ENCODE data around the gene FMN1.

Gene FMN1

GRCh38 chr15:32819448-32819847 is 375.1 kb downstream of the FMN1 start:
- no peak overlapping the region for H2AFZ ChIP-seq (ENCODE audit: low read depth)
- no peaks in the 10 kb centered on the region for H4K20me1 ChIP-seq (ENCODE audit: insufficient read depth)
- no peak overlapping the region for H3K27ac ChIP-seq
- H3K9ac ChIP-seq, result no peak overlapping the region
- H3K36me3 ChIP-seq (ENCODE audit: insufficient read depth), result no peaks in the 10 kb centered on the region
- peaks cover 23% of the 10 kb centered on the region for H3K4me1 ChIP-seq (ENCODE audit: low read depth, poor library complexity, severe bottlenecking)
- H3K79me2 ChIP-seq (ENCODE audit: insufficient read depth, low read depth), result no peaks in the 10 kb centered on the region
- no peaks in the 10 kb centered on the region for H3K27me3 ChIP-seq (ENCODE audit: insufficient read depth, low read depth)
- H3K4me2 ChIP-seq, result no peak overlapping the region
- TF ChIP-seq, protein P1, sequence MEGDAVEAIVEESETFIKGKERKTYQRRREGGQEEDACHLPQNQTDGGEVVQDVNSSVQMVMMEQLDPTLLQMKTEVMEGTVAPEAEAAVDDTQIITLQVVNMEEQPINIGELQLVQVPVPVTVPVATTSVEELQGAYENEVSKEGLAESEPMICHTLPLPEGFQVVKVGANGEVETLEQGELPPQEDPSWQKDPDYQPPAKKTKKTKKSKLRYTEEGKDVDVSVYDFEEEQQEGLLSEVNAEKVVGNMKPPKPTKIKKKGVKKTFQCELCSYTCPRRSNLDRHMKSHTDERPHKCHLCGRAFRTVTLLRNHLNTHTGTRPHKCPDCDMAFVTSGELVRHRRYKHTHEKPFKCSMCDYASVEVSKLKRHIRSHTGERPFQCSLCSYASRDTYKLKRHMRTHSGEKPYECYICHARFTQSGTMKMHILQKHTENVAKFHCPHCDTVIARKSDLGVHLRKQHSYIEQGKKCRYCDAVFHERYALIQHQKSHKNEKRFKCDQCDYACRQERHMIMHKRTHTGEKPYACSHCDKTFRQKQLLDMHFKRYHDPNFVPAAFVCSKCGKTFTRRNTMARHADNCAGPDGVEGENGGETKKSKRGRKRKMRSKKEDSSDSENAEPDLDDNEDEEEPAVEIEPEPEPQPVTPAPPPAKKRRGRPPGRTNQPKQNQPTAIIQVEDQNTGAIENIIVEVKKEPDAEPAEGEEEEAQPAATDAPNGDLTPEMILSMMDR (conservative IDR thresholded peaks at IDR 0.05; ENCODE audit: low read depth, low read length), result no peak
- no peak overlapping the region for H3K4me3 ChIP-seq (IDR thresholded peaks at IDR 0.05; ENCODE audit: insufficient read depth, low read depth, low read length)

DNA sequence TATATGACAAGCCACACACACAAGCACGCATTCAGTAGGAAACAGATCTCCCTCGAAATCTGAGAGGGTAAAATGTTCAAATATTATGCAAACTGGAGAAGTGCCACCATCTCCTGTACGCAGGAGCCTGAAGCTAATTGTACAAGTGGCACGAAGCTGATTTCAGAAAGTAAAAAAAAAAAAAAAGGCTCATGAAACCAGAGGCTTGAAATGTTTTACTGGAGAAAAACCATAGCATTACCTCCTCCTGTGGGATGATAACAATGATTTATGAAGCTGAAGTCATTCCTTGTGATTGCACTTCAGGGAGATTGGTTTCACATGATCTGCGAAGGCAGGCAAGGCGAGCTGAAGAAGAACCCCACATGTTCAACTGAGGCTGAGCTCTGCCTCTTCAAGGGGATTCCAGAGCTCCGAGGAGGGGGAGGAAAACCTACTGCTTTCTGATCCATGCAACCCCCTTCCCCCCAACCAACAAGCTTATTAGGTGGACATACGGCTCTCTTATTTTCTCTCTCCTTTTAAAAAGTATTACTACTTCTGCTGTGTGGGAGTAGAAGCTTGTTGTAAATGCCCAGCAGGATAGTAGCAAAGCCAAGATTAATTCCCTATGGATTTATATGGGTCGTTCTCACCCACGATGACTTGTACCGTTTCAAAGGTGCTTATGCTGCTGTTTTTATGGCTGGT is 375.6 kb downstream of the FMN1 start:
- Histone ChIP-seq H3K4me3 (IDR thresholded peaks at IDR 0.05; ENCODE audit: insufficient read depth, low read depth, low read length) (no peak overlapping the region), H3K9ac (no peak overlapping the region), H4K20me1 (ENCODE audit: insufficient read depth) (no peaks in the 10 kb centered on the region), H2AFZ (ENCODE audit: low read depth) (no peak overlapping the region), H3K27ac (no peak overlapping the region), H3K36me3 (ENCODE audit: insufficient read depth) (no peaks in the 10 kb centered on the region), H3K79me2 (ENCODE audit: insufficient read depth, low read depth) (no peaks in the 10 kb centered on the region), H3K4me1 (ENCODE audit: low read depth, poor library complexity, severe bottlenecking) (peaks cover 23% of the 10 kb centered on the region), H3K4me2 (no peak overlapping the region), H3K27me3 (ENCODE audit: insufficient read depth, low read depth) (no peaks in the 10 kb centered on the region)
- TF ChIP-seq, protein P1 (conservative IDR thresholded peaks at IDR 0.05; ENCODE audit: low read depth, low read length), result no peak

GRCh38 chr15:32817577-32817976 is 376.9 kb downstream of the FMN1 start:
- no peaks in the 10 kb centered on the region for H3K27me3 ChIP-seq (ENCODE audit: insufficient read depth, low read depth)
- 0 out of 2 replicates have a peak overlapping the region, but pooled peaks have one; percentile 7 for H3K4me2 ChIP-seq
- H3K4me3 ChIP-seq (IDR thresholded peaks at IDR 0.05; ENCODE audit: insufficient read depth, low read depth, low read length), result no peak overlapping the region
- H3K27ac ChIP-seq, result no peak overlapping the region
- H3K4me1 ChIP-seq (ENCODE audit: low read depth, poor library complexity, severe bottlenecking), result peaks cover 23% of the 10 kb centered on the region
- no peak overlapping the region for H3K9ac ChIP-seq
- H2AFZ ChIP-seq (ENCODE audit: low read depth), result no peak overlapping the region
- H3K36me3 ChIP-seq (ENCODE audit: insufficient read depth), result no peaks in the 10 kb centered on the region
- no peaks in the 10 kb centered on the region for H4K20me1 ChIP-seq (ENCODE audit: insufficient read depth)
- TF ChIP-seq, protein P1 (conservative IDR thresholded peaks at IDR 0.05; ENCODE audit: low read depth, low read length), result no peak
- no peaks in the 10 kb centered on the region for H3K79me2 ChIP-seq (ENCODE audit: insufficient read depth, low read depth)

- no peaks in the 10 kb centered on the region for H3K79me2 ChIP-seq (ENCODE audit: insufficient read depth, low read depth)
Observed at GRCh38 chr15:32807331-32807730, 387.2 kb downstream of the FMN1 start.

More at GRCh38 chr15:32807331-32807730, 387.2 kb downstream of the FMN1 start:
- H3K9ac ChIP-seq, result no peak overlapping the region
- peaks cover 17% of the 10 kb centered on the region for H3K4me1 ChIP-seq (ENCODE audit: low read depth, poor library complexity, severe bottlenecking)
- H3K4me2 ChIP-seq, result no peak overlapping the region
- no peak overlapping the region for H3K27ac ChIP-seq
- H4K20me1 ChIP-seq (ENCODE audit: insufficient read depth), result no peaks in the 10 kb centered on the region
- H3K36me3 ChIP-seq (ENCODE audit: insufficient read depth), result no peaks in the 10 kb centered on the region
- TF ChIP-seq, protein P1 (conservative IDR thresholded peaks at IDR 0.05; ENCODE audit: low read depth, low read length), result no peak
- no peaks in the 10 kb centered on the region for H3K27me3 ChIP-seq (ENCODE audit: insufficient read depth, low read depth)
- H3K4me3 ChIP-seq (IDR thresholded peaks at IDR 0.05; ENCODE audit: insufficient read depth, low read depth, low read length), result no peak overlapping the region
- H2AFZ ChIP-seq (ENCODE audit: low read depth), result no peak overlapping the region
